GM10248 (cell line): ENCODE data around the gene TM7SF2.
"Not testable (repeated sequence)": the region's sequence is repeated elsewhere in the genome, so short reads cannot be mapped to it uniquely, and the experiment has no call there.

Experiments used
- CTCF ChIA-PET: fragments of 300-600 bp; sonication (Branson Sonifier 250); formaldehyde crosslinking; extraction: SDS; loops from one replicate; lab custom pipeline; 2021; ENCODE audit warnings: antibody characterized with exemption; lab: Yijun Ruan, JAX
- POLR2A ChIA-PET: fragments of 350-650 bp; sonication (Branson Sonifier 250); formaldehyde crosslinking; extraction: SDS; loops from one replicate; lab custom pipeline; 2020; ENCODE audit warnings: antibody characterized with exemption; lab: Yijun Ruan, JAX
- DNase-seq: peaks from one replicate; pipeline ENCODE4 v3.0.0; 2012; ENCODE audit errors: extremely low spot score
- CTCF ChIP-seq: IDR thresholded peaks from 2 replicates; pipeline ENCODE4 v1.5.1; 2012; ENCODE audit warnings: mild to moderate bottlenecking, low read depth; ENCODE audit errors: extremely low read depth, missing control alignments, control extremely low read depth

Gene TM7SF2

GRCh38 chr11:65136515-65137096 lies 24.9 kb downstream of the TM7SF2 start:
- no peak for TF ChIP-seq CTCF
- ChIA-PET CTCF (interaction anchor here (0.9 to 4.6 kb wide), 10 partner anchors 9 to 193 kb away, joined by 3 to 22 read pairs (median 4); partner anchors contain the start of genes FAU, MRPL49 and TM7SF2), POLR2A (interaction anchor here (0.7 kb wide), 1 partner anchor 50 kb away, joined by 3 read pairs; no protein-coding TSS in a partner anchor)
- DNase-seq: no peak

- CTCF ChIA-PET: no interaction called here
- no peak for TF ChIP-seq CTCF
- DNase-seq: no peak
- POLR2A ChIA-PET: no interaction called here
Observed at GRCh38 chr11:65141896-65142494, 30.3 kb downstream of the TM7SF2 start.

- TF ChIP-seq CTCF: no peak
- ChIA-PET CTCF (interaction anchor here (0.8 to 5.1 kb wide), 4 partner anchors 12 to 169 kb away, joined by 3 to 22 read pairs (median 4); partner anchors contain the start of genes ARL2, SYVN1 and TM7SF2), POLR2A (interaction anchor here (0.7 kb wide), 1 partner anchor 17 kb away, joined by 6 read pairs; no protein-coding TSS in a partner anchor)
- DNase-seq: no peak
Observed at GRCh38 chr11:65147352-65148075, 35.8 kb downstream of the TM7SF2 start.

GRCh38 chr11:65148657-65149056 lies 37.0 kb downstream of the TM7SF2 start:
- CTCF ChIA-PET: interaction anchor here (1.3 to 1.7 kb wide), 2 partner anchors 12 to 38 kb away, joined by 4 read pairs; partner anchors contain the start of gene TM7SF2
- POLR2A ChIA-PET: no interaction called here

GRCh38 chr11:65150131-65150508 lies 38.4 kb downstream of the TM7SF2 start:
- DNase-seq, CTCF ChIA-PET, POLR2A ChIA-PET: not testable (repeated sequence)

More at GRCh38 chr11:65148657-65149056, 37.0 kb downstream of the TM7SF2 start:
- no peak for TF ChIP-seq CTCF
- DNase-seq: no peak

- TF ChIP-seq CTCF: no peak
- peak; percentile 47 for DNase-seq
- POLR2A ChIA-PET: no interaction called here
- CTCF ChIA-PET: interaction anchor here (1.3 kb wide), 1 partner anchor 40 kb away, joined by 3 read pairs; no protein-coding TSS in a partner anchor
Observed at GRCh38 chr11:65150509-65151299, 39.0 kb downstream of the TM7SF2 start.
